Astrocyte (in vitro differentiated cells and primary cell): Measurements from ENCODE around the gene KRTAP1-1.

ENCODE experiments used
- EZH2 ChIP-seq: IDR thresholded peaks from 2 replicates; pipeline ENCODE4 v1.6.1; 2012; ENCODE audit warnings: mild to moderate bottlenecking, low read length, inconsistent platforms; ENCODE audit not compliant: insufficient read depth
- TF ChIP-seq, protein P1 (sequence below): IDR thresholded peaks from 2 replicates; pipeline ENCODE4 v1.5.1; 2011; ENCODE audit warnings: low read depth, mild to moderate bottlenecking, inconsistent platforms, low read length, moderate library complexity; ENCODE audit not compliant: insufficient read depth

- TF ChIP-seq, protein P1, sequence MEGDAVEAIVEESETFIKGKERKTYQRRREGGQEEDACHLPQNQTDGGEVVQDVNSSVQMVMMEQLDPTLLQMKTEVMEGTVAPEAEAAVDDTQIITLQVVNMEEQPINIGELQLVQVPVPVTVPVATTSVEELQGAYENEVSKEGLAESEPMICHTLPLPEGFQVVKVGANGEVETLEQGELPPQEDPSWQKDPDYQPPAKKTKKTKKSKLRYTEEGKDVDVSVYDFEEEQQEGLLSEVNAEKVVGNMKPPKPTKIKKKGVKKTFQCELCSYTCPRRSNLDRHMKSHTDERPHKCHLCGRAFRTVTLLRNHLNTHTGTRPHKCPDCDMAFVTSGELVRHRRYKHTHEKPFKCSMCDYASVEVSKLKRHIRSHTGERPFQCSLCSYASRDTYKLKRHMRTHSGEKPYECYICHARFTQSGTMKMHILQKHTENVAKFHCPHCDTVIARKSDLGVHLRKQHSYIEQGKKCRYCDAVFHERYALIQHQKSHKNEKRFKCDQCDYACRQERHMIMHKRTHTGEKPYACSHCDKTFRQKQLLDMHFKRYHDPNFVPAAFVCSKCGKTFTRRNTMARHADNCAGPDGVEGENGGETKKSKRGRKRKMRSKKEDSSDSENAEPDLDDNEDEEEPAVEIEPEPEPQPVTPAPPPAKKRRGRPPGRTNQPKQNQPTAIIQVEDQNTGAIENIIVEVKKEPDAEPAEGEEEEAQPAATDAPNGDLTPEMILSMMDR, result no peak
- TF ChIP-seq EZH2, result no peak
These were observed 47.4 kb downstream of the KRTAP1-1 start, which contains the start of gene KRTAP3-3 for GRCh38 chr17:40993839-40994238.
